RKO (cell line): Measurements from ENCODE around the gene SDHD.

Experiments used
- DNase-seq: peaks from one replicate; pipeline ENCODE4 v3.0.0-alpha.2; 2016; ENCODE audit warnings: low spot score

The SDHD gene

DNA sequence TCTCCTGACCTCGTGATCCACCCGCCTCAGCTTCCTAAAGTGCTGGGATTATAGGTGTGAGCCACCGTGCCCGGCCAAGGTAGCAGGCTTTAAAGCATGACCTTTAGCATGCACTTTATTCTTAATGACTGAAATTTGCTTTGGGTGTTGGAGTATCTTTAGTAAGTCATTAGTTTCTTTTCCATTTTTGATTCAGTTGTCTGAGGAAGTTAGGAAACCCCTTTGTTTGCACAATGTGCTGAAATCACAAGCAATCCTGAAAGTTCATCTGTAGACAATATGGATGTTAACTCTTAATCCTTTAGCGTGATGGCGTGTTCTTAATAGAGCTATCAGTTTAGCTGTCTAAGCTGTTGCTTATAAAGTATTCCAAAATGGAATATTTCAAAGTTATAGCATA lies 16.8 kb downstream of the SDHD start:
- DNase-seq: no peak

DNA sequence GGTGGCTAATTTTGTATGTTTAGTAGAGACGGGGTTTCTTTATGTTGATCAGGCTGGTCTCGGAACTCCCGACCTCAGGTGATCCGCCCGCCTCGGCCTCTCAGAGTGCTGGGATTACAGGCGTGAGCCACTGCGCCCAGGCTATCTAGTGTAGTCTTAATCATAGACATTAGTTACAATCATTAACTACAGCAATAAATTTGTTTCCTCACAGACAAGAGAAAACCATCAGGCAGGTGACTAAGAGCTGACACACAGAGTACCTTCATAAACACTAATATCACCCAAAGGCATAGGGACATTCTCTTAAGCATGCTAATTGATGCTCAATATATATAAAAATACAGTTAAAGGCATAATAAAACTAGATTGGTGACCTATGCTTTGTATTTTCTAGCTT lies 19.4 kb downstream of the SDHD start:
- no peak for DNase-seq

DNA sequence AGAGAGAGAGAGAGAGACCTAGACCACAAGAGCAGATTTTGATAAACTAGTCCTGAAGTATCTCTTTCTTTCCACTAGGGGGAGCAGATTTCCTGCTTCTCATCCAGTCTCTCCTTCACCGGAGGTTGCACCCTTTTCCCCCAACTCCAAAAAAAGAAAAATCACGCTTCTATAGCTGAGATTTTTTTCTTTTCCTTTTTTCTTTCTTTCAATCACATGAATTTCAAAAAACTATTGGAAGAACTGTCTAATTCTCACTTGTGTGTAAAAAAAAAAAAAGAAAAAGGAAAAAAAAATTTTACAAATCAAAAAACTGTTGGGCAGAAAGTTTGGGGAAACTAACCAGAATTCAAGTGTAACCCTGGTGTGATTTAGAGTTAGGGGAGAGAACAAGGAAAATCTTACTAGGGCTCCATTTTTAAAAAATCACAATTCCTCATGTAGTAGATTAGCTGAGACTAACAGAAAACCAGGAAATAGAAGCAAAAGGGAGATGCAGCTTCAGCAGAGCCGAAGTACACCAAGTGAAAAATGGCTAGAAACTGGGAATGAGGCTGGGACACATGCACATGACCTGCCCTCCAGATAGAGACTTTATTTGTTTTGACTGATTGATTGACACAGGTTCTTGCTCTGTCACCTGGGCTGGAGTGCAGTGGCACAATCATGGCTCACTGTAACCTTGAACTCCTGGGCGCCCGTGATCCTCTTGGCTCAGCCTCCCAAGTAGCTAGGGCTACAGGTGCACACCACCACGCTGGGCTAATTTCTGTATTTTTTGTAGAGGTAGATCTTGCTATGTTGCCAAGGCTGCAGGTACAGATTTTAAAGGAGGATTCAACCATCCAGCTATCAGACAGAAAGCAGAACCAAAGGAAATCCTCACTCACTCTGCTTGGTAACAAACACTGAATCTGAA lies 27.1 kb downstream of the SDHD start:
- DNase-seq: peak; percentile 83

DNA sequence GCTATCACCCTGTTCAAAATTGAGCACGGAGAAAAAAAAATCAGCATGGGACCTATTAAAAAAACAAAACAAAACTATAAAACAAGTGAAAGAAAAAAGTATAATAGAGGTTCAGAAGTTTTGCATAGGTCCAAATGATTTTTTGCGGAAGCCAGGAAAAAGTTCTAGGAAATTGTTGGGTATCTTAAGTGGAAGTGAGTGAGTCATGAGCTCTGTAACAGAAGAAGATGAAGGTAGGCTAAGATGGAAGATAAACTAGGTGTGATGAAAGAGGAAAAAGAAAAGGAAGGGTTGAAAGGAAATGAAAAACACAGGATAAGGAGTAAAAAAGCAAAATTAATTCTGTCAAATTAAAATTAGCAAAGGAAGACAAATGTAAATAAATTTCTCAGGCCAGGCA lies 27.8 kb downstream of the SDHD start:
- DNase-seq: no peak

DNA sequence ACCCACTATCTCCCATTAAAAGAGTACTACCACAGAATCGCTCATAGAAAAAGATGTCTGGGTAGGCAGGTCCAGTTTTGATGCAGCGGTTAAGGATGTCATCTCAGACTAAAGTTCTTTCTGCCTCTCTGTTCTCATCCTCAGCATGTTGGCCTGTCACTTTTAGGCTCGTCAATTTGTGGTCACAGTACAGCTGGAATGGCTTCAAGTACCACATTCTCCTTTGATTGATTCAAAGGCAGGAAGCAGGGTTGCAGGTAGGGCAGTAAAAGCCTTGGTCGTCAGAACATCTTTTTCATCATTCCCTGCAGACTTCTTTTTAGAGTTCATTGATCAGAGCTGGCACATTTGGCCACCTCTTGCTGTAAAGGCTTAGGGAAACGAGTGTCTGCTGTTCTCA lies 28.7 kb downstream of the SDHD start:
- DNase-seq: no peak

DNA sequence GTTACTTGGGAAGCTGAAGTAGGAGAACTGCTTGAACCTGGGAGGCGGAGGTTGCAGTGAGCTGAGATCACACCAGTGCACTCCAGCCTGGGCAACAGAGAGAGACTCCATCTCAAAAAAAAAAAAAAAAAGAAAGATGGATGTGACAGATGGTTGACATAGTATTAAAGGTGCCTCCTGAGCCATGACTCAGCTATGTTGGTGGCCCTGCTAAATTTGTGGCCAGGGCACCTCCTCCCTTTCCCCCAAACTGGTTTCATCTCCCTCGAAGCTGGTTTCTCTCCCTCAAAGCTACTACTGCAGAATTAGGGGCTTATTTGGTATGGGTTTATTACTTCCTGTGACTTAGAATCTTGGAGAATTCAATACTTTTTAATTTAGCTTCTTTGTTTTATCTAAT lies 31.5 kb downstream of the SDHD start:
- no peak for DNase-seq

DNA sequence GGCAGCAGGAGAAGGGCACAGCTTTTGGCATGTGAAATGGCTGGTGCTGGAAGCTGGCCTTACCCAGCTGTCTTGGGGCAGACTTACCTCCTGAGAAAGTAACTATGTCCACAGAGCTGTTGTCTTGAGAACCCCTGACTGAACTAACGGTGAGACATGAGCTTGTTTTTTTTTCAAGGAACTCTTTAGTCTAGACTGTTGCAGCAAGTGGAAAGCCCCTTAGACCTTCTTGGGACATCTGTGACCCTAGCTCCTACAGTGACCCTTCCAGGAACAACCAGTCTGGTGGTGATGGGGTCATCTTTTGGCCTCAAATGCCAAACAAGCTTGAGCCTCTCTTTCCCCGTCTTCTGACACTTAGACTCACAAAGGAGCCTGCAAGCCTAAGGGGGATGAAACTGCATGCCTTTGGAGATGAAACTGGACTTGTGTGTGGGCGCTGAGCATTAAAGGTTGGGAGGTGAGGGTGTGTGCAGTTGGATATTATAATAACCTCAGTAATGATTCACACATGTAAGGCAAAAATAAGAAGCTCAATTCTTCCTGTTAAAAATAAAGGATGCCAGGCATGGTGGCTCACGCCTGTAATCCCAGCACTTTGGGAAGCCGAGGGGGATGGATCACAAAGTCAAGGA lies 35.4 kb downstream of the SDHD start:
- no peak for DNase-seq

DNA sequence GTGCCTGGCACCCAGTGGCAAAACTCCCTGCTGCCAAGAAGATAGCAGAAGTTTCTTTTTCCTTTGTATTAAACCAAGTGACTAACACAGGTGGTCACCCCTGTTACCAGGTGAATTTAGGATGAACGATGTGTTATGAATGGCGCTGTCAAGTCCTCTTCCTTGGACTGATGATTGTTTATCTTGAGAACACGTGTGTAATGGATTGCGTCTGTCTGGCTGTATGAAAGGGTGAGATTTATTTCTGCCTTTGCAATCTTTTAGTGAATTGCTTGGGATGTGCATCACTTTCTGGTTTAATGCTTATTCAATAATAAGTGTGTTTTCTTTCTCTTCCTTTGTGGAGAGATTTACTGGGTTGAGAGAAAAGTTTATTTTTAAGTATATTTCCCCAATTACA lies 36.5 kb downstream of the SDHD start:
- DNase-seq: no peak

DNA sequence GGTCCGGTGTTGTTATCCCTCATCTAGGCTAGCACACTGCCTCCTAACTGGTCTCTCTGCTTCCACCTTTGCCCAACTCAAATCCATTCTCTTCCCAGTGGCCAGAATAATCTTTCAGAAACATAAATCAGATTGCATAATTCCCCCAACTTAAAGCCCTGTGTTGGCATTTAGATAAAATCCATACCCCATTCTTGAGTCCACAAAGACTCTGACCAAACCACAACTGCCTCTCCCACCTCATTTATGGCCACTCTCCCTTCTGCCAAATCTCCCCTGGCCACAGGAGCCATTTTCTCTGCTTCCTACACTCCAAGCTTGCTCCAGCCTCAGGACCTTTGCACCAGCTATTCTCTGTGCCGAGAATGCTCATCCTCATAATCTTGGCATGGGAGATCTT lies 40.4 kb downstream of the SDHD start:
- no peak for DNase-seq

DNA sequence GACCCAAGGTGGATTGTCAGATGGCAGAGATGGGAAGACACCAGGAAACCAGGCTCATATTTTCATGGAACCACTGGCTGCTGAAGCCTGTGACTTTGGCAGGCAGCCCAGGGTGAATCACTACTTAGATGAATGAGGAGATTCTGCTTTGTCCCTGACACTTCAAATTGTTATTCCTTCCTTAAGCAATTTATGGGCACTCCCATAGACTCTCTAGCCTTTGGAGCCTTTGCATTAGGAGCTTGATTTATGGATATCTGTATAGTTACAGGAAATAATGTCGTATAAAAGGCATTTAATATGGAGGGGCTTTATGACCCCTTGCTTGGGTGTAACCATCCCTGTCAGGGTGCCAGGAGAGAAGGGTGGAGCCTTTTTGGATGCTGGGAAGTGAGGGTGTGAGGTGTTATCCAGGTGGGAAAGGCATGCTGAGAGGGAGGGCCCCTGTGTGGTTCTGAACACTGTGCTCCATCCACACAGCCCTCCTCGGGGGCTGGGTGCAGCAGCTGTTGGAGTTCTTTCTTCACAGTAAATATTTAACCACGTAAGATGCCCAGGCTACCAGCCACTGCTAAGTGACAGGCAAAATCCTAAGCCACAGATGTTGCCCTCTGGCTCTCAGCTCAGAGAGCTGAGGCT lies 41.9 kb downstream of the SDHD start:
- peak; percentile 50 for DNase-seq

DNA sequence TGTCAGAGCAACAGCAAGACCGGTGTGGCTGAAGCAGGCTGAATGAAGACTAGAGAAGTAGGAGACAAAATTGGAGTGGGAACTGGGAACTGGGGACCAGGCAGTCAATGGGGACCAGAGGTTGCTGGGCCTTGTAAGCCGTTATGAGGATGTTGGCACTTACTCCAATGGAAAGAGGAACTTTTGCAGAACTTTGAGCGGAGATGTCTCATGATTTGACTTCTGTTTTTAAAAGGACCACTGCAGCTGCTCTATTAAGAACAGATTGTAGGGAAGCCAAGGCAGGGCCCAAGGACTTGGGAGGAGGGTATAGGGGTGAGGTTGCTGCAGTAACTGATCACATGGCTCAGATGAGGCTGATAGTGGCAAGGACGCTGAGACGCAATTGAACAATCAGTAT lies 43.0 kb downstream of the SDHD start:
- no peak for DNase-seq

DNA sequence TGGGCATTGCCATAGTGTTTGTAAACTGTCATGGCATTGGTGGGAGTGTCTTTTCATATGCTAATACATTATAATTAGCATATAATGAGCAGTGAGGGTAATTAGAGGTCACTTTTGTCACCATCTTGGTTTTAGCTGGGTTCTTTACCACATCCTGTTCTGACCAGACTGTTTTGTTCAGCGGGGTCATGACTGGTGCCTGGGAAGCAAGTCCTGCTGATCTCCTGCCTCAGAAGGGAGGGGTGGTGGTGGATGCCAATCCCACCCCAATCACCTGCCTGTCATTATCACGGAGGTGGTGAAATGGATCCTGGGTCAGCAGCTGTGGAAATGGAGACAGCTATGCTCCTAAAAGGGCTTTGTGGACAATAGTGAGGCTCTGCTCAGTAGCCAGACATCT lies 46.1 kb downstream of the SDHD start:
- DNase-seq: no peak

DNA sequence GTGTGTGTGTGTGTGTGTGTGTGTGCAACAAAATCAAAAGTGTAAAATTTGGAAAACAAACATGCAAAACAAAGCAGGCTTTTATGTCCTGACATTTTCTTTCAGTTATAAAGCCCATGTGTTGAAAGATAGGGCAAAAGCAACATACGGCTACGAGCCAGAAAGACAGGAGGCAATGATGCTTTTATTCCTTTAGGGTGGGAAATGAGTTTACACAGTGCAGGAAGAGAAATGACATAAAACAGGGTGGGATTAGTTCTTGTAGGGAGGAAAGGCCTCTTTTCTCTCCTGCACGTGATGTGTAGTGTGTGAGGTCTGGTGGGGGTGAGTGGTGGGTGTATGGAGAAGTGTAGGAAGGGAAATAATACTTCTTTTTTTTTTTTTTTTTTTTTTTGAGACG lies 47.8 kb downstream of the SDHD start:
- DNase-seq: no peak

DNA sequence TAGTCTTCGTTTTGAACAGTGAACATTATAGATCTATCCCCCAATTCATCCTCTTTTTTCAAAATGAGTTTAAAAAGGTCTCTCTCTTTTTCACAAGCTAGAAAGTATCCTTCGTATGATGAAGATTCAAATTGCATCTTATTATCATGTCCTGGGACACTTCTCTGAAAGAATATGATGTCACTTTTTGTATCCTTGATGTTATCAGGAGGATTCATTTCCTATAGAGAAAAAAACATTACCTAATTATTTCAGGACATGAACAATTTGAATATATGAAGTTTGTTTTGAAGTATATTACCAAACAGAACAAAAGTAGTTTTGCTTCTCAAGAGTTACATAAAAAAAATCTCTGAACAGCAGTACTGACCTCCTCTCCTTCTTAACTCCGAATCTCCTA lies 56.9 kb downstream of the SDHD start:
- DNase-seq: no peak
